ENCODE results near the gene ASB2. TPM values are rescaled to one million over a fixed set of nuclear protein-coding genes. Genes with fewer than 3 reads are reported as not detected.

ASB2 gene
- total RNA-seq, 1 experiment from 2014 or later = 0.35 TPM

DNA sequence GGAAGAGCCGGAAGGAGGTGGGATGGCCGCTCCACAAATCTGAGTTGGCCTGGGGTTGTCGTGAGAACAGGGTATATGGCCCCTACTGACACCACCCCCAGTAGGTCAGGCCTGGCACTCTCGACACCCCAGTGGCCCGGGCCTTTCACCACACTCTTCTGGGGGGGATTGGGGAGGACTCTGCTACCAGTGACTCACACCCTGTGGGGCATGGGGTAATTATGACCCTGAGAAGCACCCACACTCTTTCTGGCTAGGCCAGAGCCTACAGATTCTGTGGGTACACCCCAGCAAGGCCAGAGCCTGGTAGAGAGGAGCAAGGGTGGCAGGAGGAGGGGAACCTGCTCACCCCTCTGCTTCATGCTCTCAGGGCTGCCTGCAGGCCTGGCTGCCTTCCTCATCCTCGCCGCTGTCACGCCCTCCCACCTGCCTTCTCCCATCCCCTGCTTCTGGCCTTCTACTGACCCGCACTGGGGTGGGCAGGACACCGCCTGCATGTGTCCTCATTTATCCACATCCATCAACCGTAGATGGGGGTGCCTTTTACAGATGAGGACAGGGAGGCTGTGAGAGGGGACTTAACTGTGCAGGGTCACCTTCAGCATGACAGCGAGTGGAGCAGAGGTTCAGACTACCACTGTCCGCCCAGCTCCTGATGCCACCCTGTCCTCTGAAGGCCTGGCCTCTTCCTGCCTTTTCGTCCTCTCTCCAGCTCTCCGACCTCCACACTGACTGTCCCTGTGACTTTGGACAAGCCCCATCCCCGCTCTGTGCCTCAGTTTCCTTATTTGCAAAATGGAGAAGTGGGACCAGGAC, 18.4 kb downstream of the ASB2 start:
- H3K9ac ChIP-seq (ENCODE audit: extremely low read depth, insufficient read length, low read length) = no peak overlapping the region
- Mint-ChIP-seq H3K36me3 (ENCODE audit: insufficient read depth in 1 of 3, low read depth in 3 of 3) (no peaks in the 10 kb centered on the region), H3K27ac (no peak overlapping the region), H3K27me3 (ENCODE audit: low read depth) (no peaks in the 10 kb centered on the region; the same call in none of the 2 replicates), H3K4me3 (no peak overlapping the region), H3K4me1 (peaks cover 38 to 43% of the 10 kb centered on the region in 2 experiments), H3K9me3 (no peaks in the 10 kb centered on the region; a peak in 1 of 5 replicates)
- no peak overlapping the region for H2AFZ ChIP-seq (ENCODE audit: low read length)
- no peaks in the 10 kb centered on the region for H3K27me3 ChIP-seq (ENCODE audit: insufficient read depth, low read length)
- no peak overlapping the region for H4K5ac ChIP-seq (ENCODE audit: insufficient read length, low read depth, low read length)
- no peak overlapping the region for H3K27ac ChIP-seq (ENCODE audit: insufficient read length, low read depth, low read length)
- no peak overlapping the region for H3K18ac ChIP-seq (ENCODE audit: insufficient read length, low read depth, low read length)
- H3K79me2 ChIP-seq (ENCODE audit: insufficient read depth, low read length) = no peaks in the 10 kb centered on the region
- no peaks in the 10 kb centered on the region; the same call in 1 of the 2 replicates for H3K4me1 ChIP-seq (ENCODE audit: insufficient read depth, low read length)
- H3K4ac ChIP-seq (ENCODE audit: low read depth, low read length) = no peak overlapping the region
- H4K91ac ChIP-seq (ENCODE audit: insufficient read length, low read depth, low read length) = no peak overlapping the region
- H3K9me3 ChIP-seq (ENCODE audit: control insufficient read depth, low read depth, low read length) = no peaks in the 10 kb centered on the region
- H2BK120ac ChIP-seq (ENCODE audit: low read depth, low read length, poor library complexity, severe bottlenecking) = no peak overlapping the region
- no peaks in the 10 kb centered on the region for H3K79me1 ChIP-seq (ENCODE audit: insufficient read depth, low read depth, low read length, poor library complexity, severe bottlenecking)
- no peaks in the 10 kb centered on the region for H3K23me2 ChIP-seq (ENCODE audit: insufficient read length, low read depth, low read length, poor library complexity, severe bottlenecking)
- no peak for TF ChIP-seq CTCF (conservative IDR thresholded peaks at IDR 0.05)
- no peak overlapping the region for H3T11ph ChIP-seq (ENCODE audit: low read length)
- no peak overlapping the region for H2BK12ac ChIP-seq (ENCODE audit: insufficient read length, low read depth, low read length)
- no peak overlapping the region for H3K23ac ChIP-seq (ENCODE audit: insufficient read length, low read depth, low read length)
- DNase-seq = no peak
- no peak overlapping the region for H2BK15ac ChIP-seq (ENCODE audit: low read depth, low read length)
- no peak overlapping the region; the same call in 1 of the 2 replicates for H3K14ac ChIP-seq (ENCODE audit: insufficient read depth, low read length)
- no peak overlapping the region for H2BK20ac ChIP-seq (ENCODE audit: low read depth, low read length, poor library complexity, severe bottlenecking)
- no peak overlapping the region for H4K8ac ChIP-seq (replicated peaks; ENCODE audit: insufficient read length, low read depth, low read length)
- no peaks in the 10 kb centered on the region for H4K20me1 ChIP-seq (ENCODE audit: control insufficient read depth, insufficient read depth, insufficient read length)
- no peak overlapping the region for H2AK5ac ChIP-seq (ENCODE audit: insufficient read length, low read length)
- no peak overlapping the region for H3K56ac ChIP-seq (ENCODE audit: insufficient read length, low read depth, low read length)
- H2BK5ac ChIP-seq (ENCODE audit: insufficient read length, low read length) = no peak overlapping the region
- H3K4me2 ChIP-seq (ENCODE audit: insufficient read depth, insufficient read length, low read length) = no peak overlapping the region
- no CpG with 5 or more reads among the region's 16 CpGs for WGBS (ENCODE audit: extremely low coverage, insufficient read length, low lambda C conversion rate)
